IPS-18c (cell line): Measurements from ENCODE around the gene MTAP.

ENCODE experiments used
- H3K4me3 ChIP-seq: 2 replicates; pipeline ENCODE4 v1.7.0; 2013; ENCODE audit warnings: low read depth, mild to moderate bottlenecking, low read length, moderate library complexity; ENCODE audit not compliant: insufficient read depth
- H3K9me3 ChIP-seq: one replicate; pipeline ENCODE4 v1.6.1; 2013; ENCODE audit warnings: mild to moderate bottlenecking, low read length, moderate library complexity; ENCODE audit not compliant: control insufficient read depth, insufficient read depth

The MTAP gene

GRCh38 chr9:21831841-21832509 is 29.5 kb downstream of the MTAP start:
- no peaks in the 10 kb centered on the region for H3K9me3 ChIP-seq
- no peak overlapping the region for H3K4me3 ChIP-seq

- Histone ChIP-seq H3K9me3 (no peaks in the 10 kb centered on the region), H3K4me3 (no peak overlapping the region)
Observed at GRCh38 chr9:21833090-21833801, 30.8 kb downstream of the MTAP start.

- Histone ChIP-seq H3K4me3 (no peak overlapping the region), H3K9me3 (no peaks in the 10 kb centered on the region)
Observed at GRCh38 chr9:21835121-21835520, 32.7 kb downstream of the MTAP start.

GRCh38 chr9:21836437-21837161 is 34.2 kb downstream of the MTAP start:
- Histone ChIP-seq H3K4me3 (no peak overlapping the region), H3K9me3 (peaks cover 9% of the 10 kb centered on the region)

GRCh38 chr9:21837501-21837900 is 35.1 kb downstream of the MTAP start:
- H3K4me3 ChIP-seq: no peak overlapping the region
- peaks cover 9% of the 10 kb centered on the region for H3K9me3 ChIP-seq

- Histone ChIP-seq H3K4me3 (no peak overlapping the region), H3K9me3 (peaks cover 9% of the 10 kb centered on the region)
Observed at GRCh38 chr9:21840647-21841046, 38.2 kb downstream of the MTAP start.

GRCh38 chr9:21841133-21841532 is 38.7 kb downstream of the MTAP start:
- H3K4me3 ChIP-seq: no peak overlapping the region

GRCh38 chr9:21848615-21849014 is 46.2 kb downstream of the MTAP start:
- no peak overlapping the region for H3K4me3 ChIP-seq
- peaks cover 3% of the 10 kb centered on the region for H3K9me3 ChIP-seq

More at GRCh38 chr9:21841133-21841532, 38.7 kb downstream of the MTAP start:
- H3K9me3 ChIP-seq: peaks cover 9% of the 10 kb centered on the region

- Histone ChIP-seq H3K4me3 (no peak overlapping the region), H3K9me3 (peaks cover 2% of the 10 kb centered on the region)
Observed at GRCh38 chr9:21852754-21853153, 50.3 kb downstream of the MTAP start.

- Histone ChIP-seq H3K4me3 (no peak overlapping the region), H3K9me3 (no peaks in the 10 kb centered on the region)
Observed at GRCh38 chr9:21853414-21853813, 51.0 kb downstream of the MTAP start.

GRCh38 chr9:21854119-21854518 is 51.7 kb downstream of the MTAP start:
- Histone ChIP-seq H3K4me3 (no peak overlapping the region), H3K9me3 (no peaks in the 10 kb centered on the region)

- H3K4me3 ChIP-seq: no peak overlapping the region
- no peaks in the 10 kb centered on the region for H3K9me3 ChIP-seq
Observed at GRCh38 chr9:21854594-21854993, 52.2 kb downstream of the MTAP start.

GRCh38 chr9:21856301-21857094 is 54.1 kb downstream of the MTAP start:
- Histone ChIP-seq H3K9me3 (no peaks in the 10 kb centered on the region), H3K4me3 (no peak overlapping the region)

GRCh38 chr9:21862871-21863270 is 60.4 kb downstream of the MTAP start:
- H3K9me3 ChIP-seq: no peaks in the 10 kb centered on the region

GRCh38 chr9:21864505-21864904 is 62.1 kb downstream of the MTAP start:
- Histone ChIP-seq H3K9me3 (no peaks in the 10 kb centered on the region), H3K4me3 (no peak overlapping the region)

More at GRCh38 chr9:21862871-21863270, 60.4 kb downstream of the MTAP start:
- no peak overlapping the region for H3K4me3 ChIP-seq

- H3K9me3 ChIP-seq: no peaks in the 10 kb centered on the region
Observed at GRCh38 chr9:21866302-21866701, 63.9 kb downstream of the MTAP start.

GRCh38 chr9:21871256-21871975 is 69.0 kb downstream of the MTAP start:
- no peak overlapping the region for H3K4me3 ChIP-seq

More at GRCh38 chr9:21866302-21866701, 63.9 kb downstream of the MTAP start:
- no peak overlapping the region for H3K4me3 ChIP-seq

More at GRCh38 chr9:21871256-21871975, 69.0 kb downstream of the MTAP start:
- no peaks in the 10 kb centered on the region for H3K9me3 ChIP-seq
